Measurements from ENCODE around the gene ATXN1.
"Not testable (repeated sequence)": the region's sequence is repeated elsewhere in the genome, so short reads cannot be mapped to it uniquely, and the experiment has no call there.

ATXN1 gene

DNA sequence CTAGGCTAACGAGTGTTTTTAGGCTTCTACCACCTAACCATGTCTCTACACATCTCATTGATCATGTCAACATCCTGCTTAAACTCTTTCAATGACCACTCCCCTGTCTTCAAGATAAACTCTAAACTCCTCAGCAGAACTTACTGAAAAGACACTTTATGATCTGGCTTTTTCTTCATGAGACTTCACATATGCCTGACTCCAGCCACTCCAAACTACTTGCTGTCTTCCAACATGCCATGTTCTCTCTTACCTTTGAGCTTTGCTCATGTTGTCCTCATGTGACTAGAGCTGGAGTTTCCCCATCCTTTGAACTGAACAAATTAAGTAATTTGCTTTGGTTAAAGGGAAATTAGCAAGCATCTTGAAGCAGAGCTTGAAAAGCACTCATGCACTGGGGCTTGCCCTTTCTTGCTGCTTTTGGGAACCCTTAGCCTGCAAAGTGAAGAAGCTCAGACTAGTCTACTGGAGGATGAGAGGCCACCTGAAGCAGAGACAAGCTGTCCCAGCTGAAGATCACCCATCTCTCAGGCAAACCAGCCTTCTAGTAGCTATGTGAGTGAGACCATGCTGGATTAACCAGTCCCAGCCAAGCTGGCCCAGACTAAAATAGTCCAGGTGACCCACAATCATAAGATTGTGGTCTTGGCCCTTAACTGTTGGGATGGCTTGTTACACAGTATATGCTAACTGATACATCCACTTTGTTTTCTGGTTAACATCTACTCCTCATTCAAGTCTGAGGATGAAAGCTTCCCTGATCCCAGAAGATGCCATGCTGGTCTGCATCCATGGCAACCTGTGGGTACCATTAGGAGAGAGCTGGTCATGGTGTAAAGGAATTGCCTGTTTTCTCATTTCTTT is 287.1 kb downstream of the ATXN1 start:
- no peak for DNase-seq (ENCODE audit: low read depth in 3 of 3)

- no peak for DNase-seq (ENCODE audit: low read depth in 3 of 3)
These were observed 287.9 kb downstream of the ATXN1 start for GRCh38 chr6:16473184-16473907.

DNA sequence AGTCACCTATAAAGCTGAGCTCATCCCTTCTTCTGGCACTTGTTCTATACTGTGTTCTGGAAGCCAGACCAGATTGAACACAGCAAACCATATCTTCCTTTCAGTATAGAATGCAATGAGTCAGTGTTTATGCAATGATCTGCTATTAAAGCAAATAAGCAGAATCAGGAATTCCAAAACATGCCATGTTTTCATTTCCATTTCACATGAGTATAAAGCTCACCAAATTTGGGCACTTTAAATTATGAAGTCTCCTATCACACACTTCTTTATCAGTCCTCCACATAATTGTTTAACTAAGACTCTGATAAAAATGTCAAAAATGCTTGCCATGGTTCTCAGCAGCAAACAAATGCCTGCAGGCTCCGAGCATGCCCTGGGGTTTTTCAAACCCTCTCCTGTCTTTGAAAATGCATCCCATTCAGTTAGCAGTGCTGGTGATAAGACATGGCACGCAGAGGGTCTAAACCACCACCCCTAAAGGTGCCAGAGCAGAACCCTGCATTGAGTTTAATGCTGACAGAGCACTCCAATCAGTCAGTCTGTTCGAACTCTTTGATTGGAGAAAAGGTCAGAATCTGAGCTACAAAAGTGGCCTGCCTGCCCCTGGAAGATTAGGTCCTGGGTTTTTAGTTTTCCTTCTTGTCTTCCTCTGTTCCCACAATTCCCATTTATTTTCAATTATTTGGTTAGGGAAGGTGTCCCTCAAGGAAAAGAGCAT is 288.8 kb downstream of the ATXN1 start:
- DNase-seq (ENCODE audit: low read depth in 3 of 3), result no peak

DNA sequence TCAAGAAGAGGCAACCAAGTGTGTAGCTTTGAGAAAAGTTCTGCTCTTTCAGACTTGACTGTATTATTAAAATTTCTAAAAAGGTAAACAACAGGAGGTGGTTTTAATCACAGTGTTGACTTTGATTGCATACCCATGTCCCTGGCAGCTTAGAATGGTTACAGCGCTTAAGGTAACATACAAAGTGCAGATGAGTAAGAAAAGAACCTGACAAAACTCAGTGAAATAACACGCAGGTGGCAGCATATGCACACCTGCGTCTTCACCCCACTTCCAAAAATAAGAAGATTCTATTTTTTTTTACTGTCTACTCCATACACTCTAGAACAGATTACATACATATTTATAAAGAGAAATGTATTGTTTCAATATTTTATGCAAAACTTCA is 289.4 kb downstream of the ATXN1 start:
- DNase-seq (ENCODE audit: low read depth in 3 of 3), result no peak

GRCh38 chr6:16471222-16471909 is 289.9 kb downstream of the ATXN1 start:
- DNase-seq (ENCODE audit: low read depth in 3 of 3), result no peak

DNA sequence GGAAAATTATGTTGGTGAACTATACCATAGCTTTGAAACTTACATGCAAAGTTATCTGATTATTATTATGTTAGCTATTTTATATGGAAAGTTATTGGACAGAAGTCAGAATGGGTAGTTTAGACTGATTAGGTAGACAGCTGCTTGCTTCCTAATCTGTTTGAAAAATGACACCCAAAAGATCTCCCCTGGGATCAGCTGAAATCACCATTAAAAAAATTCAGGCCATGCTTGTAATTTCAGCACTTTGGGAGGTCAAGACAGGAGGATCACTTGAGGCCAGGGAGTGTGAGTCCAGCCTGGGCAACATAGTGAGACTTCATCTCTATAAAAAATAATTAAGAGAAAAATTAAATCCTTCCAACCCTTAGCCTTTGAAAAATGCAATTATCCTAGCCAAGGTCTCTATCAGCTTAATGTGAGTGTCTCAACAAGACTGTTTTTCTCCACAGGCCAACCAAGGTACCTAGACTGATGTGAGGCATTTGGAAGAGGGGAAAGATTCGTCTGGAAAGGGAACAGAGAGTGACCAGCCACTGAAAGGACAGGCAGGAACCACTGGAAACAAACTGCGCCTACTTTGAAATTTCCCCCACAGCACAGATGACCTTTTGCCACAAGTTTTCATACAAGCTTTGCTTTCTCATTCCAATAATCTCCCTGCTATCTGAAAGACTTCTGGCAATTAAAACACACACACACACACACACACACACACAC is 290.6 kb downstream of the ATXN1 start:
- no peak for DNase-seq (ENCODE audit: low read depth in 3 of 3)

DNA sequence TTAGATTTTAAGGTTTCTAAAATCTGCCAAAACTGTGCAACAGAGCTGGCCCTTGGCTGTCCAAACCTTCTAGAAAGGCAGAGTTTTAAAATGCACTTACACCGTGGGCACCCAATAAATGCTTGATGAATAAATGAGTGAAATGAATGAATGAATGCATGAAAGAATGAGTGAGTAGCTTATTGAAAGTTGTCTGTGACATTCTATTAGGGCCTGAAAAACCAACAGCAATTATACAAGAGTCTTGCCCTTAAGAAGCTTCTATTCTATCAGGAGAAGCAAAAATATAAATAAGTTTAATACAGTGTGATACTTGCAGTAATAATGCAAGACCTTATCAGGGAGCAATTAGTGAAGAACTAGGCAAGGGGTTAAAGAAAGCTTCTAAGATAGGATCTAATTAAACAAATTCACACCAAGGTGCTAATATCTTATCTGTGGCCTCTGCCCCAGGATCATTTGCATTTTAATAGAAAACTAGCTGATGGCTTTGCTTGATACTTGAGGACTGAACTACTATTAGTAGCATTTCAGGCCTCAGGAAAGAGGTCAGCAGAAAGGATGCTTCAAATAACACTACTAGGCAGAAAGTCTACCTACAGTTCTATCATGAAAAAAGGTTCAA is 292.2 kb downstream of the ATXN1 start:
- DNase-seq (ENCODE audit: low read depth in 3 of 3), result no peak

DNA sequence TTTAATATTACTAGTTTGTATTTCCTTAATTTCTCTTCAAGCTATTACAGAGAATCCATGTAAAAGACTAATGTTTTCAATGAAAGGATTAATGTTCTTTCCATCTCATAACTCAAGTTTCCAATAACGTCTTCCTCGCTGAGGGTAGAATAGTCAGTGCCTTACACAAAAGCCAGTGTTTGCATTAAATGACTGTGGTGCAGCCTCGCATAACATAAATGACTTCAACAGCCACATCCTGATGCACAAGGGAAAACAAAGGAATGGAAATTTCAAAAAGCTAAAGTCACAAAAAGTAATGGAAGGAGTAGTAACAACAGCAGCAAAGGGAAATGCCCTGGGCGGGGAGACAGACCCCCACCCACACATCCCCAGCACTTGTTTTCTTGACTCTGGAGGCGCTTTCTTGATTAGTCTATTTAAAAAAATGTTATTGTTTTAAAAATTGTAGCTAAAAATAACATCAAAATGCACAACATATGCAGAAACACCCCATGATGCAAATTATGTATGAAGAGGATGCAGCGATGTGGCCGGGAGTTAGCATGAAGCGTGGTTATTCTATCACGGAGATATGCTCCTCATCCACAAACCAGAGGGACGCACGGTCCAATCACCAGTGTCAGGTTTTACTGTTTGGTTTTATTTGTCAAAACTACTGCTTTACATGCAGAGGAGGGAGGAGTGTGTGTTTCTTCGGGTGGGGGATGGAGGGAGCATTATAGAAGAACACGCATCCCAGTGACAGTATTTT is 294.3 kb downstream of the ATXN1 start:
- no peak for DNase-seq (ENCODE audit: low read depth in 3 of 3)

DNA sequence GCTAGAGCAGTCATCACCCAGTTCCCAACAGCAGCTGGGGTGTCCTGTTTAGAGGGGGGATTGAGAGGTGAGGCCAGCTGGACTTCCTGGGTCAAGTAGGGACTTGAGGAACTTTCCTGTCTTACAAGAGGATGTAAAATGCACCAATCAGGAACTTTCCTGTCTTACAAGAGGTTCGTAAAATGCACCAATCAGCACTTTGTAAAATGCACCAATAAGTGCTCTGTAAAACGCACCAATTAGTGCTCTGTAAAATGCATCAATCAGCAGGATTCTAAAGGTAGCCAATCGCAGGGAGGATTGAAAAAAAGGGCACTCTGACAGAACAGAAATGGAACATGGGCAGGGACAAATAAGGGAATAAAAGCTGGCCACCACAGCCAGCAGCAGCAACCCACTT is 297.2 kb downstream of the ATXN1 start:
- no peak for DNase-seq (ENCODE audit: low read depth in 3 of 3)

DNA sequence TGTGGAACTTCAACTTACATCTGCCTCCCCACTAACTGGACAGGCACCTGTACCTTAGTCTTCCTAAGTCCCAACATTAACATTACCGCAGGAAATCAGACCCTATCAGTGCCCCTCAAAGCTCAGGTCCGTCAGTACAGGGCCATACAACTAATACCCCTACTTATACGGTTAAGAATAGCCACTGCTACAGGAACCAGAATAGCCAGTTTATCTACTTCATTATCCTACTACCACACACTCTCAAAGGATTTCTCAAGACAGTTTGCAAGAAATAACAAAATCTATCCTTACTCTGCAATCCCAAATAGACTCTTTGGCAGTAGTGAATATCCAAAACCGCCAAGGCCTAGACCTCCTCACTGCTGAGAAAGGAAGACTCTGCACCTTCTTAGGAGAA is 298.0 kb downstream of the ATXN1 start:
- DNase-seq (ENCODE audit: low read depth in 3 of 3), result not testable (repeated sequence)

DNA sequence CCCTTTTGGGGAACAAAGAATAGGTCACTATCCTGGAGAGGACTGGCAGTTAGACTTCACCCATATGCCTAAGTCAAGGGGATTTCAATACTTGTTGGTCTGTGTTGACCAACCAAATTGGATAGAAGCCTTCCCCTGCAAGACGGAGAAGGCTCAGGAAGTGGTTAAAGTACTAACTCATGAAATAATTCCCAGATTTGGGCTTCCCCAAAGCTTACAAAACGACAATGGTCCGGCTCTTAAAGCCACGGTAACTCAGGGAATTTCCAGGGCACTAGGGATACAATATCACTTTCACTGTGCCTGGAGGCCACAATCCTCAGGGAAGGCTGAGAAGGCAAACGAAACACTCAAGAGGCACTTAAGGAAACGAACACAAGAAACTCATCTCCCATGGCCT is 299.8 kb downstream of the ATXN1 start:
- no peak for DNase-seq (ENCODE audit: low read depth in 3 of 3)

DNA sequence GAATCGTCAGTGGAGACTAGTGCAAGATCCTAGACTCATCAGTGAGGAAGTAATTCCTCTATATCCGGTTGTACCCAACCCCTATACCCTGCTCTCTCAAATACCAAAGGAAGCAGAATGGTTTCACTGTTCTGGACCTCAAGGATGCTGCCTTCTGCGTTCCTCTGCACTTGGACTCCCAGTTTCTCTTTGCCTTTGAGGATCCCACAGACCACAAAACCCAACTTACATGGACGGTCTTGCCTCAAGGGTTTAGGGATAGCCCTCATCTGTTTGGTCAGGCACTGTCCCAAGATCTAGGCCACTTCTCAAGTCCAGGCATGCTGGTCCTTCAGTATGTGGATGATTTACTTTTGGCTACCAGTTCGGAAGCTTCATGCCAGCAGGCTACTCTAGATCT is 301.8 kb downstream of the ATXN1 start:
- DNase-seq (ENCODE audit: low read depth in 3 of 3), result not testable (repeated sequence)

DNA sequence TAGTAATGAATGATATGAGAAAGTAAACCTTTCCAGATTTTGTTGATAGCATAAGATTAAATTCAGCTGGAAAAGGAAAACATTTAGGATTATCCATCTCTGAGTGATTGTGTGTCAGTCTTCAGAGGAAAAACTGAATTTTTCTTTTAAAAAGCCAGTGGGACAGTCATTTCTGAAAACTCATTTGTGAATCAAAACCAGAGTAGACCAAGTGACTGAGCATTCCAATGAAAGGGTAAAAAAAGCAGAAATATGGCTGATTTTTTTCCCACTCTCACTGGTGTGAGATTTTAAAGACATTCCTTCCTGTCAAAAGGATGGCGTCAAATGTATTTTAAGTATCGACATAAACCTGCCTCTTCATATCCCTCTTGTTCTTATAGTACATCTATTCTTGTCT is 308.9 kb downstream of the ATXN1 start:
- DNase-seq (ENCODE audit: low read depth in 3 of 3), result no peak

DNA sequence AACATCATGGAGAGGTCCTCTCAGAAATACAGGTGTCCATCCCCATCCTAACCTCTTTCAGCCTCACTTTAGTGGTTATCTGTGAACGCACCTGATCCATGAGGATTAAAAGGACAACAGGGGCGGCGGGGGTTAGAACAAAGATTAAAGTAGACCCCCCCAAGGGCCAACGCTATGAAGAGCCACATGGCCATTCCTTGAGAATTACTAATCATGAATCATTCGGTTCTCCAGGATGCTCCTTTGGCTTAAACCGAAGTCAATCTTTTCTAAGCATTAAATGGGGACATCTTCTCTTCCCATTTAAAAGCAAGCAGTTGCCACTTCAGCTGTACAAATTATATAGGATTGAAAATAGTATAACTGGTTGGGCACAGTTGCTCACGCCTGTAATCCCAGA is 310.4 kb downstream of the ATXN1 start:
- DNase-seq (ENCODE audit: low read depth in 3 of 3), result no peak

GRCh38 chr6:16450285-16450684 is 311.0 kb downstream of the ATXN1 start:
- no peak for DNase-seq (ENCODE audit: low read depth in 3 of 3)

DNA sequence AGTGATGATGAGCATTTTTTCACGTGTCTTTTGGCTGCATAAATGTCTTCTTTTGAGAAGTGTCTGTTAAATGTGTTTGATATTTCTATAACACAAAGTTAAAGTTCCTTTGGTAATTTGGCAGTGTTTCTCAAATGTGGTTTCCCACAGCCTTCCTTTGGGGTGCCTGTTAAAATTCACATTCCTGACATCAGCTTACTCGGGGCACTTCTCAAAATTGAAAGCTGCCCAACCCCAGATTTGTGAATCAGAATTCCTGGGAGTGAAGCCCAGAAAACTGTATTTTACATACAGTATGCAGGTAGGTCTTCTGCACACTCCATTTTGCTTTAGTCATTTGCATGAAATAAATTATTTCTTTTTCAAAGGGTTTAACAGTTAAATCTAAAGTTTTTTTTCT is 315.0 kb downstream of the ATXN1 start:
- no peak for DNase-seq (ENCODE audit: low read depth in 3 of 3)

DNA sequence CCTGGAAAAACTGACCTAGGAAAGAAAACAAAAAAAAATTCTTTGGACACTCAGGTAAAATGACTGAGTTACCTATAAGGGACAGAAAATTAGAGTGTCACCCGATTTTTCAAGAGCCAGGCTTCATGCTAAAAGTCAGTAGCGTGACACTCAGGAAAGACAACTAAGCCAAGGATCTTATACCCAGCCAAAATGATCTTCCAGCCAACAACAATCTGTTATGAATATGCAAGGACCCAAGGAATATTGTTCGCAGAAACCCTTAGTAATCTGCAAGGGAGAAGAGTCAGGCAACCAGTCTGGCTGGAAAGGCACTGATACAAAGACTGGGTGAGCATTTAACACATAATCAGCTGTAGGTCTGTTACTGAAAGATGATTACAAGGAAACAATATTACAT is 319.2 kb downstream of the ATXN1 start:
- no peak for DNase-seq (ENCODE audit: low read depth in 3 of 3)

GRCh38 chr6:16441262-16441661 is 320.0 kb downstream of the ATXN1 start:
- DNase-seq (ENCODE audit: low read depth in 3 of 3), result no peak

DNA sequence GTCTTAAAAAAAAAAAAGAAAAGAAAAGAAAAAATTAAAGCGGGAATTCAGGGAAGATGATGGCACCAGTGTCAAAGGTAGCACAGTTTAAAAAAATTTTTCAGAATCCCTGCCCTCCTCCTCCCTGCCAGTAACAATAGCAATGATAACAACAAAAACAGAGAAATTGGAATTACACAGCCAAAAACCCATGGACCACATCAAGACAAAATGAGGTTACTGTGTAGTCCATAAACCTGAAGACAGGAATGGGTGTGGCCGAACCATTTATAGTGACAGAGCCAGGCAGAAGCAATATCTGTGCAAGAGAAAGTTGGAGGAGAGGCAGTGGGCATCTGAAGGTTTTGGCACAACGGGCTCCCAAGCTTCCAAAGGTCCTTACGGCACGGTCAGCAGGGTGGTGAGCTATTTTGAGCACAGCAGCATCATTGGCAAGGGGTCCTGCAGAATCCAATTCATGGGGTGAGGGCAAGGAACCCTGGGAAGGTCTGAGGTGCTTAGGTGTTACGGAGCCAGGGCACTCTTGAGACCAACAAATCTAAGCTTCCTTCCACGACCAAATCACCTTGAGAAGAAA is 320.5 kb downstream of the ATXN1 start:
- no peak for DNase-seq (ENCODE audit: low read depth in 3 of 3)

All from stimulated activated CD4-positive, alpha-beta T cell treated with anti-CD3 and anti-CD28 coated beads, TNF-alpha, amount 100 ng/mL, for 48 hours (primary cell).